Occipital lobe (tissue), 2 donors: Measurements from ENCODE around the gene RBFOX1. TPM values are rescaled to one million over a fixed set of nuclear protein-coding genes. Genes with fewer than 3 reads are reported as not detected.

Source experiments
- DNase-seq: peaks from one replicate; lab custom pipeline; 2025; lab: John Stamatoyannopoulos, UW
- total RNA-seq: library from RNA; depleted of rRNA; stranded (reverse); fragments of >200 nt; gene quantifications from one replicate; pipeline ENCODE4 v1.2.3, GENCODE V29; 2014

RBFOX1 gene
- total RNA-seq, 1 donor from 2014 or later, result 78.0 TPM

- DNase-seq, result no peak
Observed at GRCh38 chr16:7518158-7518557, 185.5 kb downstream of the RBFOX1 start.

- DNase-seq, result no peak
Observed at GRCh38 chr16:7521834-7522233, 189.2 kb downstream of the RBFOX1 start.

DNA sequence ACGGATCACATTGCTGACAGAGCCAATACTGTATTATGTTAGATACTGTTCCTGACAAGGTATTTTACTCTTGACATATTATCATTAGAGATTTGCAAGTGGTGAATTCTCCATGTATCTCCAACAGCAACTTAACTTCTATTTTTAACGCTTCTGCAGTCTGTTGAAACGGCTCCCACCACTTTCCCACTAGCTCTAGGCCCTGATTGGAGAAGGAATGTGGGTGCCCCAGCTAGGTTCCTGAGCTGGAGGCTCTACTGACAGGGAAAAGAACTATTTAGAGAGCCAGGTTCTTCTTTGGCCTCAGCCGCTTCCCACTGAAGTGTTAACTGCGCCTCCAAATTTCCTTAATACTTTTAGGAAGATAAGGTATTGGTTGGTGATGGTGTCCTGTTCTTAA, 191.8 kb downstream of the RBFOX1 start:
- DNase-seq, result no peak

- no peak for DNase-seq
Observed at GRCh38 chr16:7526736-7527135, 194.1 kb downstream of the RBFOX1 start.

- no peak for DNase-seq
Observed at GRCh38 chr16:7532534-7532933, 199.9 kb downstream of the RBFOX1 start.

DNA sequence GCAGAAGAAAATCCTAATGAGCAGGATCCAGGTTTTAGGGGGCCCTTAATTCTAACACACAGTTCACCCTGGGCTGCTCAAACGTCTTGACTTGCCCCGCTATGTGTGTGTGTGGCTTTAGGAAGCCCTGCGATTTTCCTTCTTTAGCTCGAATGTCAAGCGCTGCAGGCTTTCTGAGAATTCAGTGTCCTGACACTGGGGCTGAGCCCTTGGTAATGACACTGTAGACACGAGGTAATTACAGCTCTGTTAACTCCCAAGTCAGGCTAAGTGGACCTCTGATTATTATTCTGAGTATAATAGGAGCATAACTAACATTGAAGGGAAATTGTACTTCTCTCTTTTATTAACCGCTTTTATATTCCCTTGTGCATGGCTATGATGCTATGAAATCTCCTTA, 202.1 kb downstream of the RBFOX1 start:
- no peak for DNase-seq

DNA sequence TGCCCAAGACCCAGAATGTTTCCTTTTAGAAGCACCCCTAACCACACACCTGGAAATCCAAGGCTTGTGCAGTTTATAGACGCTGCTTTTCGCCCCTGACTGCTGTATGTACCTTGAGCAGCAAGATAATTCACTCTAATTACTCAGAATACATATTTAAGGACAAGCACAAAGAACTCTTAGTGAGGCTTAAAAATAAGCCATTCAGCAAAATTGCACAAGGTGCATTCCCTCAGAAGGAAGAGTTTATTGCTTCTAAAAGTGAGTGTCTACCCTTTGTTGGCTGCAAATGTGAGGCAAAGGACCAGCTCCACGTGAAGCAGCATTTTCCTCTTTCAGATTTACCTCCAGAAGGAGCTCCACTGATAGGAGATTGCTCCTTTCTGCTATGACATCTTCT, 208.4 kb downstream of the RBFOX1 start:
- DNase-seq, result no peak

DNA sequence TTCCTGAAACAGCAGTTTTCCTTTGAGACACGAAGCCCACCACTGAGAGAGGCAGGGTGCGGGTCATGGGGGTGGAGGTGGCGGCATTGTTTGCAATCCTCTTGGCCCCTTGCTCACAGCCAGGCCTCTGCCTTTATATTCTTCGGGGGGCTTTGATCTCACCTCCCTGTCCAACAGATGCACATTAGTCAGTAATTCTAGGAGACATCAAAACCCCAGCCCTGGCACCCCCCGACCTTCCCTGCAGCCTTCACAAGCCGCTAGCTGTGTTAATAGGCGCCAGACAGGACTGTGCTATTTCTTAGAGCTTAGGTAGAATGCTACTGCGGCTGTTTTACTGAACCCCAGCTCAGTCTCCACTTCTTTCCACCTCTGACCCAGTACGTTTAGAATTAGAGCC, 212.6 kb downstream of the RBFOX1 start:
- DNase-seq, result no peak

DNA sequence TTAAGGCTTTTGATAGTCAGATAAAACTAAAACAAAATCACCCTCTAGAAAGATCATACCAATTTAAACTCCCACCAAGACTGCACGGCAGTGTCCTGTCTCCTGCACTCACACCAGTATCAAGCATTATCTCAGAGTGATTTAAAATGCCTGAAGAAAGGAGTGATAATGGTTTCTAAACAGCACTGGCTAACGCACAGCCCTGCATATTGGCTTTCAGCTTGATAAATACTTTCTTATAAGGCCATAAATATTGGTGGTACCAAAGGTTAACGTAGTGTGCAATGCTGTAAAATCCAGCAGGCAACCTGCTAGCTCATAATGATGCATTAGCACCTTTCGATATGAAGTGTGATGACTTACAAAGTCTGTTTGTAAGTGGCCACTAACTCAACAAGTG, 214.3 kb downstream of the RBFOX1 start:
- no peak for DNase-seq

GRCh38 chr16:7547736-7548135, 215.1 kb downstream of the RBFOX1 start:
- DNase-seq, result no peak

DNA sequence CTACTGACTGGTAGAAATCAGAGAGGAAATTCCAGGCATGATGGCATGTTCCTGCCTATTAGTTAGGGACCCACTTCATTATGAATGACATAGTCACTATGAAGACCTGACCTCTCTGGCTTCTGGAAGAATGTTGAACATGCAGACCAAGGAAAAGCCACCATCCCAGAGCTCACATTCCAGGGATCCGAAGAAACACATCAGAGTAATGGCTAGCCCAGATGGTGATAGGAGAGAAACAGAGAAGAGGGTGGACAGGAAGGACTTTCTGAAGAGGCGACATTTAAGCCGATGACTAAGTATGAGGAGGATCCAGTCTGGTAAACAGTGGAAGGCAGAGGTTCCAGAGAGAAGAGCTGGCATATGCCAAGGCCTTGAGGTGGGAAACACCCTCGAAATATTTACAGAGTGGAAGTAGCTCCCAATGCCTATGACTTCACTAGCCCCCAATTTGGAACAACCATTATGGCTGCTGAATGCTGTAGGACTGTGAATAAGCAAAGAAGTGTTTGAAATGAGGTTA, 216.2 kb downstream of the RBFOX1 start:
- DNase-seq, result no peak

- no peak for DNase-seq
Observed at GRCh38 chr16:7550096-7550495, 217.5 kb downstream of the RBFOX1 start.

GRCh38 chr16:7555459-7555858, 222.8 kb downstream of the RBFOX1 start:
- DNase-seq, result no peak

DNA sequence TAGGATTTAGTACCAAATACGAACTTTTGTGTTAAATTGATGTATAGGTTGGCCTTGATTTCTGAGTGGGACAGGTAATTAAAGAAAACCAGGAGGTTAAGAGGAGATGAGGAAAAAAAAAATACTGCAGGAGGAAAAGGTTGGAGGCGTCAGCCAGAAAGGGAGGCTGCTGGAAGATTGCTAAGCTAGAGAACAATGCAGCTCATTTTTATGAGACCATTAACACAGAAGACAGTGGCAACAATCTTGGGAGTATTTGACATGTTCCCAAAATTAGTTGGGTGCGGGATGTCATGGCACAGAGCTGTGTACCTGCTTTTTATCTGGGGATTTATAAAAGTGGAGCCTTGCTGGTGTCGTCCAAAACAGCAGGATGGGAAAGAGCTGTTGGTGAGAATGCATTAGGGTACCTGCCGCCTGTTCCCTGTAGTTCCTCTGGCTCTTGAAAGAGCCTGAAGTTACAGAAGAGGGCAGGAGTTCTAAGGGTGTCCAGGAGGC, 229.3 kb downstream of the RBFOX1 start:
- DNase-seq, result no peak

DNA sequence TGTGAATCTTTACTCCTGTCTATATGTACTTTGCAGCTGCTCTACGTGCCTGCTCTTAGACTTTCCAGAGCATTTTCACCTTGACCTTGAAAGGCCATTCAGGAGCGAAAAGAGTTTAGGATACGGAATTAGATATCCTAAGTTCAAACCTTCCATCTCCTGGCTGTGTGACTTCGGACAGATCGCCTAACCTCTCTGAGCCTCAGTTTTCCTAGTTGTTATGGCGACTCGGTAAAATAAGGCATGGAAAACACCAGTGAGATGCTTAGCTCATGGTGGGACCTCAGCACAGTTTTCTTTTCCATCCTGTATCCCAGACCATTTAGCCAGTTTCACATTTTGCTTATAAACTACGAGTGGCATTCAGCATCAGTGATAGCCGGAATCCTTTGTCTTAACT, 233.7 kb downstream of the RBFOX1 start:
- no peak for DNase-seq

DNA sequence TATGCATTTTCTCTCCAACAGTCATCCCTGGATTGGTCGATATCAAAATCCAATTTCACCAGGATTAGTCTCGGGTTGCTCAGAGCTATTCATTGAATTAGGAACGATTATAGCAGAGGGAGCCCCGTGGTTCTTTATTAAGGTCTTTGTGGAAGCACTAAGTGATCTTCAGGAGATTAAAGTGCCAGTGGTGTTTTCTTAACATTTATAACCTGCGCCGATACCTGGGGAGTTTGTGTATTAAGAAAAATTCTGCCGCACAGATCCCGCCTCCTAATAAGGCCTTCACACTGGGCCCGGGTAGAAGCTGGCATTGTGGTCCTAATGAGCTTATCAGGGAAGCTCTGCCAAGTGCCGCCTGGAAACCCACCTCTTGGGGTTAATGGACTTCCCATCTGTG, 238.7 kb downstream of the RBFOX1 start:
- DNase-seq, result no peak

DNA sequence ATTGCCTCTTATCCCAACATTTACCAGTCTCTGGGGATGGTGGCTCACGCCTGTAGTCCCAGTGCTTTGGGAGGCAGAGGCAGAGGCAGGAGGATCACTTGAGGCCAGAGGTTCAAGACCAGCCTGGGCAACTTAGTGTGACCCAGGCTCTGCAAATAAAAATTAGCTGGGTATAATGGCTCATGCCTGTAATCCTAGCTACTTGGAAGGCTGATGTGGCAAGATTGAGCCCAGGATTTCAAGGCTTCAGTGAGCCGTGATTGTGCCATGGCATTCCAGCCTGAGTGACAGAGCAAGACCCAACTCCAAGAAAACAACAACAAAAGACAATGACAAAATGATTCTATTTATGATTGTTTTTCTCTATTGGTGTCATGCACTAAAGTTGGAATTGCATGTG, 244.9 kb downstream of the RBFOX1 start:
- DNase-seq, result no peak

DNA sequence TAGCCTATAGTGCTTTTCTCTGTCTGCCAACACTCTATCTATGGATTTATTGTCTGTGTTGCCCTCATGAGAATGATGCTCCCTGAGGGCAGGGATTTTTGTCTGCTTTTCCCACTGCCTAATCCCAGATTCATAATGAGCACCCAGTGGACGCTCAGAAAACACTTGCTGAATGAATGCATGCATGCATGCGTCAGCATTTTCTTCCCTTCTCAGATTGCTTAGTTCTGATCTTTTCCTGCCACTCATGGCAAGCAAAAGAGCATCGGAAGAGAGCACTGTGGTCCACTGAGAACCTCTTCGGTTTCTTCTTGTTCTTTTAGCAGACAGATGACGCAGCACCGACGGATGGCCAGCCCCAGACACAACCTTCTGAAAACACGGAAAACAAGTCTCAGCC, 246.8 kb downstream of the RBFOX1 start:
- DNase-seq, result no peak

DNA sequence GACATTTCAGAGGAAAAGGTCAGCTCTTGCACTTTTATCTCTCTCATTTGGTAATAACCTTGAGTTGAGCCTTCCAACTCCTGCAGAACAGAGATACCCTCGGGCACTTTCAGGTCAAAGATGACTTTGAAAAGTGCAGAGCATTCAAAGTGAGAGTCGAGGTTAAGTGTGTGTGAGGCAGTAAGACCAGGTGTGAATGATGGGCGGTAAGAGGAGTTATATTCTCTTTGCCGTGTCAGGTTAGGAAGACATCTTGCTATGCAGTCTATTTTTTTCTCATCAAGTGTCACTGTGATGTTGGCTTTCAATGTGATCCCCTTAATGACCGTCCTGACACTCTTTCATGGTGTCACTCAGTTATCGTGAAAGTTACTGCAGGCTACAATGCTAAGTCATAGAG, 248.5 kb downstream of the RBFOX1 start:
- DNase-seq, result no peak

- no peak for DNase-seq
Observed at GRCh38 chr16:7583396-7583795, 250.8 kb downstream of the RBFOX1 start.

GRCh38 chr16:7584561-7584960, 251.9 kb downstream of the RBFOX1 start:
- DNase-seq, result no peak

DNA sequence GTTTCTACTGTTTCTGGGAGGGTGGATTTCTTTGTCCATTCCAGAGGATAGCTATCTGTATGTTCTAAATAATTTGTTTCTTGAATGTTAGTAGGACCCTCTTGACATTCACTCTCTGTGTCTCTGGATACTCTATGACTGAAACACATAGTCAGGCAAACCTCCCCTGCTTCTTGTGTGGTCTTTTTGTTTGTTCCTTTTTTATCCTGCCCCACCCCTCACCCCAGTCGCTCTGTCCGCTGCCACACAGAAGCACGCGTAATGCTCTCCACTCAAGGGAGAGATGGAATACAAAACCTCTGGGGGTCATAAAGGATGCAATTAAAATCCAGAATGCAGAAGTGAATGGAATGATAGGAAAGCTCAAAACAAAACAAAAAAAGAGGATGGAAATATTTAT, 253.1 kb downstream of the RBFOX1 start:
- DNase-seq, result no peak

GRCh38 chr16:7590934-7591333, 258.3 kb downstream of the RBFOX1 start:
- DNase-seq, result no peak

DNA sequence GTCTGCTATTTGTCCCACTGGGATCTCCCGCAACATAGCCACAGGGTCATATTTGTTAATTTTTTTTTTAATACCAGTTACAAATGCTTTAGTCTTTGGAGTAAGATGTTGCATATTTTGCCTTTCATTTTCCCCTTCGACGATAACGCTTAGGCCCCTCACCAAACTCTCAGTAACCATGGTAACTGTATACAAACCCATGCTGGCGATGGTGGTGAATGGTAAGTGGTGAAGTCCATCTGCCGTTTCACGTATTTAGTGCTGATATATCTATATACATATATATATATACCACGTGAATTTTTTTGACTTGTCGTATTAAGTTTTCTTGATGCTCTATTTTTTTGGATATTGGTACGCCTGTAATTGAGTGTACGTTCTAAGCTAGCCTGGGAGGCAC, 263.7 kb downstream of the RBFOX1 start:
- no peak for DNase-seq
